ENCODE results near the gene ZNF518B. TPM values are rescaled to one million over a fixed set of nuclear protein-coding genes. Genes with fewer than 3 reads are reported as not detected.

ZNF518B gene
- total RNA-seq, 4 donors from 2014 or later = 12.7 to 23.6 (median 18.2) TPM

DNA sequence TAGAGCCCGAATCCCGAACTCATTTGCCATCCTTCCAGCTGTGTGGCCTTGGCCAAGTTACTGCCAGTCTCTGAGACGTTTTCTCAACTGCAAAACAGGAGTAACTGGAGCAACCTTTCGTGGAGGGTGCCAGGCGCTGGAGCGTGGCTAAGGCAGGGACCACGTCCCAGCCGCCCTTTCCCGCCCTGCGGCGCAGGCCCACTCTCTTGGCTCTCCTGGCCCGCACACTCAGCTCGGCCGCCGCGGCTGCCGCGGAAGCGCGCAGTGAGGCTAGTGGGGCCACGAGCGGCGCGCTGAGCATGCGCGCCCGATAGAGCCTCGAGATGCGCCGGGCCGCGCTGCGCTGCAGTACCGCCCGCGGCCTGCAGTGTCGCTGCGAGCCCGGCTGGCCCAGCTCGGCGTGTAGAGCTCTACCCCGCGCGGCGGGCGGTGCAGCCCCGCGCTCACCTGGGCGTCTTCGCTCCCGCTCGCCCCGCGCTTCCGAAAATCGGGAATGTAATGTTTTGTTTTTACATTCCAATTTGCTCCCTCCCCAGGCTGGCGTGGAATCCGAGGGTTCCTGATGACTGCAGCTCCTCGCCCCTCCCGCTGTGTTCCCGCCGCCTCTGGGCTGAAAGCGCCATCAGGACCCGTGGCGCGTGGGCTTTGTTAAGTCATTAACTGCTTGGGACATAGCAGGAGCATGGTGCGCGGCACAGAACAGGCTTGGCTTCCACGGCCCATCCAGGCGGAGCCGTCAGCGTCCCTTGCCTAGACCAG, 4.0 kb upstream of the ZNF518B start:
- ATAC-seq = peak in 1 of 2 donors; percentile 34
- no peaks in the 10 kb centered on the region for H3K36me3 ChIP-seq
- TF ChIP-seq POLR2A (IDR thresholded peaks at IDR 0.05) = no peak
- TF ChIP-seq, protein P1, sequence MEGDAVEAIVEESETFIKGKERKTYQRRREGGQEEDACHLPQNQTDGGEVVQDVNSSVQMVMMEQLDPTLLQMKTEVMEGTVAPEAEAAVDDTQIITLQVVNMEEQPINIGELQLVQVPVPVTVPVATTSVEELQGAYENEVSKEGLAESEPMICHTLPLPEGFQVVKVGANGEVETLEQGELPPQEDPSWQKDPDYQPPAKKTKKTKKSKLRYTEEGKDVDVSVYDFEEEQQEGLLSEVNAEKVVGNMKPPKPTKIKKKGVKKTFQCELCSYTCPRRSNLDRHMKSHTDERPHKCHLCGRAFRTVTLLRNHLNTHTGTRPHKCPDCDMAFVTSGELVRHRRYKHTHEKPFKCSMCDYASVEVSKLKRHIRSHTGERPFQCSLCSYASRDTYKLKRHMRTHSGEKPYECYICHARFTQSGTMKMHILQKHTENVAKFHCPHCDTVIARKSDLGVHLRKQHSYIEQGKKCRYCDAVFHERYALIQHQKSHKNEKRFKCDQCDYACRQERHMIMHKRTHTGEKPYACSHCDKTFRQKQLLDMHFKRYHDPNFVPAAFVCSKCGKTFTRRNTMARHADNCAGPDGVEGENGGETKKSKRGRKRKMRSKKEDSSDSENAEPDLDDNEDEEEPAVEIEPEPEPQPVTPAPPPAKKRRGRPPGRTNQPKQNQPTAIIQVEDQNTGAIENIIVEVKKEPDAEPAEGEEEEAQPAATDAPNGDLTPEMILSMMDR (IDR thresholded peaks at IDR 0.05 in 4 of 5, conservative IDR thresholded peaks at IDR 0.05 in 1 of 5) = peak; percentile 57 to 88 (median 76)
- peak overlapping the region; percentile 14 to 47 (median 34) for H3K4me3 ChIP-seq
- H3K4me1 ChIP-seq = no peaks in the 10 kb centered on the region
- no peak for DNase-seq
- in situ Hi-C loops (cut with MboI; ENCODE audit: low sequenced_read_pairs in 4 of 4) = no loop called here
- H3K27ac ChIP-seq = no peak overlapping the region
- peaks cover 31 to 32% (median 31%) of the 10 kb centered on the region in 3 donors for H3K27me3 ChIP-seq
- intact Hi-C loops (cut with DNase I; ENCODE audit: low total_unique reads) = loop anchor here (5.0 kb wide), 1 partner anchor 86 kb away; no protein-coding TSS in a partner anchor
- no peaks in the 10 kb centered on the region for H3K9me3 ChIP-seq

DNA sequence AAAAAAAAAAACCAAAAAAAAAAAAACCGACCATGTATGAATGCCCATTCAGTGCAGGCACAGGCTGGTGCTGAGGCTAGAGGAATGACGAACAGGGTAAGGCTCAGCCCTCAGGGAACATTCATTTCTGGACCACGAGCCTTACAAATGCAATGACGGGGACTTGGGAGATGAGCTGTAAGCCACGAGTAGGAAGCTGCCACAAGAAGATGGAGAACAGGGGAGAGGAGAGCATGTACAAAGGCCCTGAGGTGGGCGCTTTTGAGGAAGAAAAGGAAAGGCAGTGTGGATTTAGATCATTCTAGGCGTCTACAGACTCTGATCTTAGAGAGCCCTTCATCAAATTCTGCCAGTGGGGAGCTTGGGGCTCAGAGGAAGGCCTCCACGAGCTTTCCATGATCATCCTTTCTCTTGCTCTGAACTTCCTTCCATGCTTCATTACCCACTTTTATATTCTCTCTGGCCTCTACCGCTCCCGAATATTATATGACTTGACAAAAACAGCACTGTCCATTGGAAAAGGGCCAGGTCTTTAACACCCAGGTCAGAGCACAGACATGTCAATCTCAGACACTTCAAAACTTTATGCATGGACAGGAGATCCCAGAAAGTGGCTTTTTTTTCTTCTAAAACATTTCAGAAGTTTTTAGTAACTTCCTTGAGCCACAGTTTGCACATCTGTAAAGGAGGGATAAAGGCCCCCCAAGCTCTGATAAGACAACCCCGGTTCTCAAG, 3.3 kb upstream of the ZNF518B start:
- no peaks in the 10 kb centered on the region for H3K9me3 ChIP-seq
- DNase-seq (no peak), ATAC-seq (no peak)
- no peak overlapping the region for H3K27ac ChIP-seq
- intact Hi-C loops (cut with DNase I; ENCODE audit: low total_unique reads) (loop anchor here (5.0 kb wide), 1 partner anchor 87 kb away; no protein-coding TSS in a partner anchor), in situ Hi-C loops (cut with MboI; ENCODE audit: low sequenced_read_pairs in 4 of 4) (no loop called here)
- no peaks in the 10 kb centered on the region for H3K36me3 ChIP-seq
- TF ChIP-seq, protein P1 (IDR thresholded peaks at IDR 0.05 in 4 of 5, conservative IDR thresholded peaks at IDR 0.05 in 1 of 5) = no peak
- no peak for TF ChIP-seq POLR2A (IDR thresholded peaks at IDR 0.05)
- H3K4me1 ChIP-seq = no peaks in the 10 kb centered on the region
- H3K27me3 ChIP-seq = peaks cover 31 to 32% (median 31%) of the 10 kb centered on the region in 3 donors
- peak overlapping the region in 1 of 4 donors; percentile 47 for H3K4me3 ChIP-seq

DNA sequence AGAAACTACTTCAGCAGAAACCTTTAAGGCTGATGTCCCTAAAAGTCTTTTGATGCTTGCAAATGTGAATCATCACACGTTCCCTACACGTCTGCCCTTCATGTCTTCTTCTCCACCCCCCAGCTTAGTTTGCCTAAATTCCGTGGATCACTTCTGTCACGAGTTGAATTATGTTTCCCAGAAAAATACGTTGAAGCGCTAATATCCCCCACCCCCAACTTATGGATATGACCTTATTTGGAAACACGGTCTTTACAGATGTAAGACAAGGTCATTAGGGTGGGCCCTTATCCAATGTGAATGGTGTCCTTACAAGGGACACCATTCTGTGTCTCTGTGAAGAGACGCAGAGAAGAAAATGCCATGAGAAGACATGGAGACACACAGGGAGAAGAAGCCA, 2.1 kb upstream of the ZNF518B start:
- Histone ChIP-seq H3K27me3 (peaks cover 25 to 31% (median 28%) of the 10 kb centered on the region in 3 donors), H3K4me1 (no peaks in the 10 kb centered on the region), H3K27ac (no peak overlapping the region), H3K36me3 (peaks cover 0 to 4% of the 10 kb centered on the region in 2 donors), H3K9me3 (no peaks in the 10 kb centered on the region), H3K4me3 (no peak overlapping the region)
- TF ChIP-seq, protein P1 (IDR thresholded peaks at IDR 0.05 in 4 of 5, conservative IDR thresholded peaks at IDR 0.05 in 1 of 5) = no peak
- TF ChIP-seq POLR2A (IDR thresholded peaks at IDR 0.05) = no peak
- in situ Hi-C loops (cut with MboI; ENCODE audit: low sequenced_read_pairs in 4 of 4) = no loop called here
- no peak for ATAC-seq
- intact Hi-C loops (cut with DNase I; ENCODE audit: low total_unique reads) = no loop called here
- no peak for DNase-seq

DNA sequence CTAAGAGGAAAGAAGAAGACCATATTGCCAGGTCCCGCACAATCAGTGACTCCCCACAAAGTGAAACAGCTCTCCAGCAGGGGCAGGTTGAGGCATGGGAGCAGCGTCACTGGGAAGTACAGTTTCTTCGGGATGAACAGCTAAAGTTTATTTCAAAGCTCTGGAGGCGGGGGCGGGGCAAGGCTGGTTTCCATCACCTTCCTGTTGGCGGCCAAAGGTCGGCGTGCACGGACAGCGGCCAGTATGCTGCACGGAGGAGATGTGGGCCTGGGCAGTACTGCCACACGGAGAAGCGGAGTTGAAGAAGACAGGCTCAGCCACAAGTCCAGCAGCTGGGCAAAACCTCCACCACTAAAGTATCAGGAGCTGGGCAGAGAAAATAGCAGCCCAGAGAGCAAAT, 951 bp upstream of the ZNF518B start:
- intact Hi-C loops (cut with DNase I; ENCODE audit: low total_unique reads) (no loop called here), in situ Hi-C loops (cut with MboI; ENCODE audit: low sequenced_read_pairs in 4 of 4) (no loop called here)
- DNase-seq (no peak), ATAC-seq (no peak)
- Histone ChIP-seq H3K4me1 (no peaks in the 10 kb centered on the region), H3K36me3 (peaks cover 0 to 13% of the 10 kb centered on the region in 2 donors), H3K27ac (no peak overlapping the region), H3K9me3 (no peaks in the 10 kb centered on the region), H3K4me3 (peak overlapping the region in 2 of 4 donors; percentile 60 to 71), H3K27me3 (peaks cover 22 to 28% (median 25%) of the 10 kb centered on the region in 3 donors)
- TF ChIP-seq, protein P1 (IDR thresholded peaks at IDR 0.05 in 4 of 5, conservative IDR thresholded peaks at IDR 0.05 in 1 of 5) = no peak
- TF ChIP-seq POLR2A (IDR thresholded peaks at IDR 0.05) = no peak

Measured in gastrocnemius medialis (tissue), 4 donors.